Measurements from ENCODE around the gene LIN28B. TPM values are rescaled to one million over a fixed set of nuclear protein-coding genes. Genes with fewer than 3 reads are reported as not detected.
A peak's percentile ranks its signal among the peaks of the same experiment; 100 is the strongest.

Gene LIN28B
- total and polyA plus RNA-seq, 2 experiments from 2014 or later: 35.3 to 96.4 TPM

GRCh38 chr6:104957301-104958177, 632 bp downstream of the LIN28B start:
- Histone ChIP-seq H3F3A (replicated peaks; ENCODE audit: low read depth) (no peaks in the 10 kb centered on the region; the same call in 1 of the 2 replicates), H3K9me2 (ENCODE audit: insufficient read depth) (no peaks in the 10 kb centered on the region), H3K27me3 (ENCODE audit: insufficient read depth) (no peaks in the 10 kb centered on the region), H3K79me2 (replicated peaks; ENCODE audit: insufficient read depth) (peaks cover 52% of the 10 kb centered on the region), H3K4me2 (peak overlapping the region; percentile 72), H4K20me1 (replicated peaks; ENCODE audit: insufficient read depth) (no peaks in the 10 kb centered on the region), H3K36me3 (ENCODE audit: insufficient read depth) (no peaks in the 10 kb centered on the region), H3K4me1 (ENCODE audit: insufficient read depth) (peaks cover 26% of the 10 kb centered on the region), H2AFZ (no peak overlapping the region), H3K4me3 (peak overlapping the region; percentile 57), H3K27ac (ENCODE audit: low read depth) (peak overlapping the region; percentile 100)
- ATAC-seq (peak; percentile 31), DNase-seq (ENCODE audit: low spot score) (peak; percentile 96)
- Mint-ChIP-seq H3K27ac (peak overlapping the region; percentile 100), H3K4me3 (peak overlapping the region; percentile 91), H3K9me3 (no peaks in the 10 kb centered on the region), H3K4me1 (peaks cover 29% of the 10 kb centered on the region), H3K36me3 (ENCODE audit: low read depth) (peaks cover 26% of the 10 kb centered on the region), H3K27me3 (ENCODE audit: insufficient read depth, low read depth, poor library complexity) (peaks cover 16% of the 10 kb centered on the region)
- TF ChIP-seq ZNF462 (CRISPR knock-in tag; IDR thresholded peaks at IDR 0.05) (no peak), ZNF114 (CRISPR knock-in tag; IDR thresholded peaks at IDR 0.05) (no peak), POLR2AphosphoS5 (IDR thresholded peaks at IDR 0.05; ENCODE audit: low read depth) (peak; percentile 50; the same call in 1 of the 2 replicates), CREB1 (CRISPR knock-in tag; IDR thresholded peaks at IDR 0.05; ENCODE audit: low read depth) (peak; percentile 49; the same call in 1 of the 2 replicates), NANOG (IDR thresholded peaks at IDR 0.05; ENCODE audit: borderline replicate concordance) (peak; percentile 46), ZNF331 (CRISPR knock-in tag; IDR thresholded peaks at IDR 0.05; ENCODE audit: low read depth) (no peak)
- TF ChIP-seq, protein P1, sequence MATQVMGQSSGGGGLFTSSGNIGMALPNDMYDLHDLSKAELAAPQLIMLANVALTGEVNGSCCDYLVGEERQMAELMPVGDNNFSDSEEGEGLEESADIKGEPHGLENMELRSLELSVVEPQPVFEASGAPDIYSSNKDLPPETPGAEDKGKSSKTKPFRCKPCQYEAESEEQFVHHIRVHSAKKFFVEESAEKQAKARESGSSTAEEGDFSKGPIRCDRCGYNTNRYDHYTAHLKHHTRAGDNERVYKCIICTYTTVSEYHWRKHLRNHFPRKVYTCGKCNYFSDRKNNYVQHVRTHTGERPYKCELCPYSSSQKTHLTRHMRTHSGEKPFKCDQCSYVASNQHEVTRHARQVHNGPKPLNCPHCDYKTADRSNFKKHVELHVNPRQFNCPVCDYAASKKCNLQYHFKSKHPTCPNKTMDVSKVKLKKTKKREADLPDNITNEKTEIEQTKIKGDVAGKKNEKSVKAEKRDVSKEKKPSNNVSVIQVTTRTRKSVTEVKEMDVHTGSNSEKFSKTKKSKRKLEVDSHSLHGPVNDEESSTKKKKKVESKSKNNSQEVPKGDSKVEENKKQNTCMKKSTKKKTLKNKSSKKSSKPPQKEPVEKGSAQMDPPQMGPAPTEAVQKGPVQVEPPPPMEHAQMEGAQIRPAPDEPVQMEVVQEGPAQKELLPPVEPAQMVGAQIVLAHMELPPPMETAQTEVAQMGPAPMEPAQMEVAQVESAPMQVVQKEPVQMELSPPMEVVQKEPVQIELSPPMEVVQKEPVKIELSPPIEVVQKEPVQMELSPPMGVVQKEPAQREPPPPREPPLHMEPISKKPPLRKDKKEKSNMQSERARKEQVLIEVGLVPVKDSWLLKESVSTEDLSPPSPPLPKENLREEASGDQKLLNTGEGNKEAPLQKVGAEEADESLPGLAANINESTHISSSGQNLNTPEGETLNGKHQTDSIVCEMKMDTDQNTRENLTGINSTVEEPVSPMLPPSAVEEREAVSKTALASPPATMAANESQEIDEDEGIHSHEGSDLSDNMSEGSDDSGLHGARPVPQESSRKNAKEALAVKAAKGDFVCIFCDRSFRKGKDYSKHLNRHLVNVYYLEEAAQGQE (IDR thresholded peaks at IDR 0.05; ENCODE audit: unreplicated experiment): no peak
